Cerebellar nuclear complex (tissue), 1 donor: Measurements from ENCODE around the gene PXMP2.

Experiments
- DNase-seq, 2 experiments: peaks; one replicate each; lab custom pipeline; 2025; lab: John Stamatoyannopoulos, UW

PXMP2 gene

DNA sequence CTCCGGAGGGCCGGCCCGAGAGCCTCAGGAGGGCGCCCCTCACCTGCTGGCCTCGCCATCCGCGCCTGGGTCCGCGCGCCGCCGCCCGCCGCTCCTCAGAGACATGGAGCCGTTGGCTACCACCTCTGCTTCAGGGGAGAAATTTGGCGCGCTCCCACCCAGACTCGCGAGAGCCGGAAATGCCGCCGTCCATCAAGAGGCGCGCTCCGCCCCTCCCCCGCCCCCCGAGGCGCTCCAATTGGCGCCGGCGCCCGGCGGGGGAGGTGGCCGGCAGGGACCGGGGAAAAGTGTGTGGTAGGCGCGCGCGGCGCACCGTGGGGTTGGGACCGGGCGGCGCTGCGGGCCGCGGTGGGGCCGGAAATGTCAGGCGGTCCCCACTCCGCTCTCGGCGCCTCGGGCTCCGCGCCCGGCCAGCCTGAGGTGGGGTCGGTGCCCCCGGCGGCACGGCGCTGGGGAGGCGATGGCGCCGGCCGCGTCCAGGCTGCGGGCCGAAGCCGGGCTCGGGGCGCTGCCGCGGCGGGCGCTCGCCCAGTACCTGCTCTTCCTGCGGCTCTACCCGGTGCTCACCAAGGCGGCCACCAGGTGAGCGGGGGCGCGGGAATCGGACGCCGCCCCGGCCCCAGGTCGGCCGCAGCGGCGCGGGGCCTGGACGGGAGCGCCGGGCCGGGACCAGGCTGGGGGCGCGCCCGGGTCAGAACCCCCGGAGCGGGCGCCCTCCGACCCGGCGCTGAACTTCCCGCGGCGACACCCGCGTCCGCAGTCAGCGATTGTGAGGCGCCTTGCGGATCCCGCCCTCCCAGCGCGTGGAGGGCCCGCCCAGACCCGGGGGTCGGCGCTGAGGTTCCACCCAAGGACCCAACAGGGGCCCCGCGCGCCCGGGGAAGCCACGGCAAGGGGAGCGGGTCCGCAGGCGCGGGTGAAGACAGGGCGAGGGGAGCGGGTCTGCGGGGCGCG is at the start of gene PXMP2, which contains the start of gene POLE:
Gene PXMP2 (plus strand): TSS at position 377 of the 954 bp plus-strand sequence. CDS start 84 bp downstream, at position 461.
Gene POLE (minus strand): TSS at position 132 of the 954 bp plus-strand sequence. CDS start 27 bp downstream, at position 105.
- DNase-seq: peak in 1 of 2 experiments; percentile 44

DNA sequence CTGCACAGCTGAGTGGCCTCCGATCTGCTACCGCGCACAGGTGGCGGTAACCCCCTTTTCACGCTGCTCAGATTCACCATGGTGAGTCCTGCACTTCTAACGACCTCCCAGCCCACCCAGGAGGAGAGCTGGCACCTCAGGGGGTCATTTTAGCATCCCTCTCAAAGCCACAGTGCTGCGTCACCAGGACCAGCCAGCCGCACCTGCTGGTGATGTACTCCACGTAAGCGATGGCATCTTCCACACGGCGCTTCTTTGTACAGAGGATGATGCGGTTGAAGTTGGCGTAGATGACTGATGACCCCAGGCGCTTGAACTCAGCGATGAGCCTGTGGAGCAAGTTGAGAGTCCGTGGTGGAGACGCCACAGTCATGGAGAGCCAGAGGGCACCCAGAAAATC is 49.6 kb upstream of the PXMP2 start:
- DNase-seq: no peak

DNA sequence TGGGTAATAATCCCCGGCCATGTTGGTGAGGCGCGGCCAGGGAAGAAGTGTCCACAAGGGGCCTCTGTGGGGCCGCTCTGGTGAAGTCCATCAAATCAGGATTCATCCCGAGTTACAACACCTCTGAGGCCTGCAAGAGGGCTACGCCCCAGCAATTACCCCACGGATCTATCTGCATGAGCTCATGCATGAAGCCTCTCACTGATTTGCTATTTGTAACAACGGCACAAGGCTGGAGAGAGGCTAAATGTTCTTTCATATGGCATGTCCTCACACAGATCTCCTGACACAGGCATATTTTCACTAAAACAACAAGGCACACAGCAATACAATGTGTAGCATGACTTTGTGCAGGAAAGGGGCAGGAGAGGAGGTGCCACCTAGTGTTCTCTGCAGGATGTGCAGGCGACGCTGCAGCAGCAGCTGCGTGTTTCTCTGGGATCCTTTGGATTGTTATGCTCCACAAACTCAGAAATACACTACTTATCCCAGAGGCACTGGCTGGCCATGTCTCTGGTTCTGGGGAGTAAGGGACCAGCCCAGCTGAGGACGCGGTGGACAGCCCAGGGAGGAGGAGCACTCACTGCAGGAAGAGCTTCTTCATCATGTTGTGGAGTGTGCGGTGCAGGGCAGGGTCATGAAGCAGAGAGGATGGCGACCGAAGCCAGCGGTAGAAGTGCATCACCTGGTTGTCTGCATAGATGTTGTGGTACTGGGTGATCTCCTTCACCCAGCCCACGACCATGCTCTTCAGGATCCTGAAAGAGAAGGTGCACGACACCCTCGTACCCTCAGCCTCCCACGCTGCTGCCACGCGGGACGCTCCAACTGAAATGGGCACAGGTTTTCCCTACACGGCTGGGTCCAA is 48.6 kb upstream of the PXMP2 start:
- no peak for DNase-seq

DNA sequence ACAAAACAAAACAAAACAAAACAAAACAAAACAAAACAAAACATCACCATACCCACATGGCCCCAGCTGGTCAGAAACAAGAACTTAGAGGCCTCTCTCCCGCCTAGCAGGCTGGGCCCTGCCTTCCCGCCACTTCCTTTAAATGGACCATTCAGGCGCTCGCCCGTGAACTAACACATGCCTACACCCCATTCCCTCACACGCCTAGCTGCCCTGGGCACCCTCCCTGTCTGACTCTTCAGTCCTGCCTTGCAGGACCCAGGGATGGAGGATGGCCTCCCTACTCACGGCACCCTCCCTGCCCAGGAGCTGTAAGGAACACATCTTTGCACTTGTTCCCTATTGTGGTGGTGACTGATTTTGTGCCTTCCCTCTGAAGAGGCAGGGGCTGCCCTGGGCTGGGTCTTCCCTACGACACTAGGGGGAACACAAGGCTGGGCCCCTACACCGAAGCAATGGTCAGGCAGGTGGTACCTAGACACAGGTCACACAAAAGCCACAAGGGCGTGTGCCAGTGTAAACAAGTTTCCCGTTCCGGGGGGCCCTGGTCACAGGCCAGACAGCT is 47.3 kb upstream of the PXMP2 start:
- DNase-seq: no peak

DNA sequence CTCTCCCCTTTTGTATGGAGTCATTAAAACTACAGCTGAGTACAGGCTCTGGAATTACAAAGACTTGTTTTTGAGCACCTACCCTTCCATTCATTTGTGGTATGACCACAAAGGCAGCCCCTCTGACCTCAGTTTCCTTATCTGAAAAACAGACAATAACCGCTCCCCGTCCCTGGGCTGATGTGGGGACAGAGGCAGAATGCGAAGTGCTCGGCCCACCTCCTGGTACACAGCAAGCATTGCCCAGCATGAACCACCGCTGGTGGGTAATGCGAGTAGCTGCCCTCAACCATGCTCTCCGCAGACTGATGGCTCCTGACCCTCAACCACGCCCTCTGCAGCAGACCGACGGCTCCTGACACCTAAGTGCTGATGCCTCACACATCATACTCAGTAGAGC is 46.5 kb upstream of the PXMP2 start:
- no peak for DNase-seq

DNA sequence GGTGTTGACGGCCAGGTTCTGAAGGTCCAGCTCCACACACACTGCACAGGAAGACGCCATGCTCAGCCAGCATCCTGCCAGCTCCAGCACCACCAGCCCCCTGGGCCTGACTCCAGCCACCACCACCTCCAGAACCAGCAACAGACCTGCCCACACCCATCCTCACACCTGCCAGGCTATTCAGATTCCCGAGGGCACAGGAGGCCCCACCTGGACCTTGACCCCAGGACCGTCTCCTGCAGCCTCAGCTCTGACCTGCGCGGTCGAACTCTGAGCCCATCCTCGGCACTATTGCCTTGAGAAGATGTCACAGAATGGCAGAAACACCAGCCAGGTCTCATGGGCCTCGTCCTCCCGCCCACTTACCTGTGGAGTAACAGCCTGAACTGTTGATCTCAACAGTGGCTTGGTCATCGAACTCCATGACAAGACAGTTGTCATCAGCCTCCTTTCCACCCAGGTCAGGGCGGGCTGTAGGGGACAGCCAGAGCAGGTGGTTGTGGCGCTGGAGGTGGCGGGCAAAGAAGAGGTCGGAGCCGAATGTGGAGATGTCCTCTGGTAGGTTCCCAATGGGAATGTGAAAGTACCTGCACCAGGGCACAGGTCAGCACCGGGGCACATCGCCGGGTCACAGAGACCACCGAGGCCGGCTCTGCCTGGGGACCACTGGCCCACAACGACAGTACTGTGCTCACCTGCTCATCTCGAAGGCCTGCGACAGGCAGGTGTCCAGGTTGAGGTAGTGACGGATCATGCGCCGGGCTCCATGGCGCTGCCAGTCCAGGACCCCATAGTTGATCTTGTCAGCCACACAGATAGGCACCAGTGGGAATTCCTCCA is 45.4 kb upstream of the PXMP2 start:
- DNase-seq: no peak

DNA sequence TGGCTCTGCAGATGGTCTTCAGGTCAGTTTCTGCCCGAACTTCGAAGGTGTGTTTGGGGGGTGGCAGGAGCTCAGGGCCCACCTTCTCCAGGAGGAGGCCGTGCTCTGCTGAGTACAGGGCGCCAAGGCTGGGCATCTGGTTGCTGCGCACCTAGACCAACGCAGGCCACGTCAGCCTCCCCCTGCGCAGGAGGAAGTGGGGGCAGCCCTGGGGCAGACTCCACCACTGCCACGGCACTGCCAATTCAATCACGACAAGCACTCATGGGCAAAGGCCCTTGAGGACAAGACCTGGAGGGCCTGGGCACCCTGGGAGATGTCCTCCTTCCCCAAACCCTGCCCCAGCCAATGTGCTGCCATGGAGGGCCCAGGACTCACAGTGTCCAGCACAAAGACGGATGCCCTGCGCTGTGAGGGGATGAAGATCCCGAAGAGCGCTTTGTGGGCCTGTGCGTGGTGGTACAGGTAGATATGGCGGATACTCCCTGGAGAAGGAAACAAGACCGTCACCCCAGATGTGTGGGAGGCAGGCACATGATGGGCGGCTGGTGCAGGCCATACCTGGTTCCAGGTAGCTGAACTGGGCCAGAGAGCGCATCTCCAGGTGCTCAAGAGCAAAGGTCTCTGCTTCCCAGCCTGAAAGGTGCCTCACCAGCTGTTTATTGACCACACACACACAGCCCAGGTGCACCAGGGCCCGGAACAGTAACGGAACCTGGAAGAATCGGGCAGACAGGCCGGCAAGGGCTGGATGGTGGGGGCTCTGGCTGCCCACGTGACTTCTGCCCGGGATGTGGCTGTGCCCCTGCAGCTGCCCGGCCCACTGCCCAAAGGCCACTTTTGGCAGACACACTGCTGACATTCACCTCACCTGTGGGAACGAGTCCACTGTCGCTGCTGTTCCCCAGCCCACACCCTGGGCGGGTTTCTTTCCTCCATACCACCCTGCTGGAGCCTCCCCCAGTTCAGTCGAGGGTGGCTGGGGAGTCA is 44.2 kb upstream of the PXMP2 start:
- no peak for DNase-seq

DNA sequence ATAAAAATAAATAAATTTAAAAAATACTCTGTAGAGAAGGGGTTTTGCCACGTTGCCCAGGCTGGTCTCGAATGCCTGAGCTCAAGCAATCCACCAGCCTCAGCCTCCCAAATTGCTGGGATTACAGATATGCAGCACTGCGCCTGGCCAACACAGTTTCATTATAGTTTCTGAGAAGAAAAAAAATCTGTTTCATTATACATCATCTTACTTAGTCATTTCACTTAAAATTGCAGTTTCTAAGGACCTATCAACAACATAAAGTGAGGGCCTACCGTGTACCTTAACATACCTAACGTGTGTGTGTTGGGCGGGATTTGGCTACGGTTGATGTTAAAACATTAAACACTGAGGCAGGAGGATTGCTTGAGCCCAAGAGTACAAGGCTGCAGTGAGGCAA is 40.5 kb upstream of the PXMP2 start:
- no peak for DNase-seq

DNA sequence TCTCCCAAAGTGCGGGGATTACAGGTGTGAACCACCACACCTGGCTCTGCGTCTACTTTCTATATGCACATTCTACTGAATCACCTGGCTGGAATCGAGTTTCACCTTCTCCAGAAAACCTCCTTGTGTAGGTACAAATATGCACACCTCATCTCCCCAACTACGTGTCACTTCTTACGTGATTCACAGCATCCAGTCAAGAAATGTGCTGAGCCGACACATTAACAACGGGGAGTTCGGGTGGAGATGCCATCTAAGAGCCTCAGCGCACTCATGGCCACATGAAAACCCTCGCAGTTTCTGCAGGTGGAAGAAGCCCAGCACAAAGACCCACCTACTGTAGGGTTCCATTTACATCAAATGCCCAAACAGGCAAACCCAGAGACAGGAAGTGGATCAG is 39.5 kb upstream of the PXMP2 start:
- no peak for DNase-seq

DNA sequence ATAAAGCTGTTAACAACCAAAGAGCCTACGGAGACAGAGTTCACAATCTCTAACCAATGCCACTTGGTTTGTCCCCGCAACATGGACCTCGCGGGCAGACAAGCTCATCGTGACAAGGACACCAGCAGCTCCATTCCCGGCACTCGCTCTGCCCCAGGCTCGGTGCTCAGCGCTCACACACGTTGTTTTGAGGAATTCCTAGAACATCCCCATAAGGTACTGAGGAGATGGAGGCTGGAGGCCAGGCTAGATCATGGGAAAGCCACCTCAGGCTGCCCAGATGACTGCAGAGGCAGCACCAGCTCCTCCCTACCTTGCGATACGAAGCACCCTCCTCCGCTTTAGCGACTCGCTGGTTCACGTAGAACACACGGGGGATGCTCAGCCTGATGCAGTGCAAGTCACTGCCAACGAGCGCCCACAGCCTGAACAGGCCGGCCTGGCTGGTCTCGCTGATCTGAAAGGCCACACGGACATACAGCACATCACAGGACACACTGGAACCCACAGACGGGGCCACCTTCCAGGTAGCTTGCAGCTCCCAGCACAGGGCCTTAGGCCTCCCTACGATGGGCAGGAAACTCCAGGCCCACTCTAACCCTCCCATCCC is 38.7 kb upstream of the PXMP2 start:
- no peak for DNase-seq

DNA sequence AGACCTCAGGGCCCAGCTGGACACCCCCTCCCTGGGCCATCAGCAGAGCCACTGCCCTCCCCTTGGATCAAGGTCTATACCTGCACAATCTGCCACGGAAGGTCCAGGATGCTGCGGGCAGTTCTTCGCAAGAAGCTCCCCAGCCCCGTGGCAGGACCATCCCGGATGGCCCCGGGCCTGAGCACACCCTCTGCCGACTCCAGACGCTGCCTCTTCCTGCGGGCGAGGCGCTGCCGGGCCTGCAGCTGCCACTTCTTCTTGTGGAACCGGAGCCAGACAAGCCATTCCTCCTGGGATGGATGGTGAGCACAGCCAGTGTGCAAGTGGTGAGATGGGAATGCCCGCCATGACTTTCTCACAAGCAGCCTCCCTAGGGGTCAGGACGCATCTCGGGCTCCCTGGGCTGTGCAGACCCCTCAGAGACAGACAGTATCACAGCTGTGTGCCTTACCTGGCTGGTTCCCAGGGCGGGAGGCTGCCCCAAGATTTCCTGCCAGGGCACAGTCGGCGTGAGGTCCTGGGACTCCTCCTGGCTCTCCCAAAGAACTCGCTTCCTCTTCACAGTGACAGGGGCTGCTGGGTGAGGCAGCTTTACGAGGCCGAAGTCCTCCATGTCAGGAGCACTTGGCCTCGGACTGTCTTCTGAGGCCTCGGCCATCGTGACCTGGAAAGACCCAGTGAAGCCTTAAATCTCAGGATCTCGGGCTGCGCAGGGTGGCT is 38.0 kb upstream of the PXMP2 start:
- DNase-seq: no peak

DNA sequence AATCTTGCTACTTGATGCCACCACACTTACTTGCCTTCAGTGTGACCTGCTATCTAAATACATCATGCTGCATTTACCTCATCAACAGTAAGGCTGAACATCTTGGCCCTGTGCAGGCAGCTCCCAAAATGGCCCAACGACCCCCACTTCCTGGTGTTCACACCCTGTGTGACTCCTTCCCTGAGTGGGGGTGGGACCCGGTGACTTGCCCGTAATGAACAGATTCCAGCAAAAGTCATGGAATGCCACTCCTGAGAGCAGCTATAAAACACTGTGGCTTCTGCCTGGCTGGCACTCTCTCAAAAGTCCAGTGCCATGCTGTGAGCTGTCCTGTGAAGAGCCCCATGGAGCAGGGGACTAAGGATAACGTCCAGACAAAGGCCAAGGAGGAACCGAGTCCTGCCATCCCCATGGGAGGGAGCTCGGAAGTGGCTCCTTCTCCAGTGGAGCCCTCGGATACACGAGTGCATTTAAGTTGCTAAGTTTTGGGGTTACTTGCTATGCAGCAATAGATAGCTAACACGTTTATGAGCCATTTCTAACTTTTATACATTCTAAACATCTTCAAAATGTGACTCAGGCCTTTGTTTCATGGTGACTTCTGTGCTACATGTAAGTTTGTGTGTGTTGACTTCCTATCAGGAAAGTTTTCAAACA is 35.8 kb upstream of the PXMP2 start:
- DNase-seq: no peak

DNA sequence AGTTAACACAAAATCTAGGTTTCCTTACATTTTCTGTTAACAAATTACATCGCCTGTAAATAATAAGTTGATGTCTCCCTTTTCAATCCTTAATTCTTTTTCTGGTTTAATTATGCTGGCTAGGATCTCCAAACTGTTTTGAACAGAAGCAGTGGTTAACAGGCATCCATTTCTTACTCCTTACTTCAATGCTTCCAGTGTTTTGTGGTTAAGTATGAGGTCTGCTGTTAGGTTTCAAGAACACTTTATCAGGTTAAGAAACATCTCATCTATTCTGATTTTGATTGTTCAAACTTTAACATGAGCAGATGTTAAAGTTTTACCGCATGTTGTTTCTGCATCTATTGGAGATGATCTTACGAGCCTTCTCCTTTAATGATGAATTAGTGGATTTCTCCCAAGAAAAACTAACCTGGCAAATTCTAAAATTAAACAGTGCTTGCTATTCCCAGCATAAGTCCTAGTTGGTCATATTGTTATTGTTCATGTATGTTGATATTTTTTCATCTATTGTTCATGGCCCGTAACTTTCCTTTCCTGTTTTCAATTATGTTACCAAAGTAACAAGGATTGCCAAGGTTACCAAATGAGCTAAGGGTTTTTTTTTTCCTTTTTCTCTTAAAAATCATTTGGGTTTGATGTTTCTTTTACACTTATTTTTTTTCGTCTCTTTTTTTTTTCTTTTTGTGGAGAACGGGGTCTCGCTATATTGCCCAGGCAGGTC is 33.7 kb upstream of the PXMP2 start:
- no peak for DNase-seq

DNA sequence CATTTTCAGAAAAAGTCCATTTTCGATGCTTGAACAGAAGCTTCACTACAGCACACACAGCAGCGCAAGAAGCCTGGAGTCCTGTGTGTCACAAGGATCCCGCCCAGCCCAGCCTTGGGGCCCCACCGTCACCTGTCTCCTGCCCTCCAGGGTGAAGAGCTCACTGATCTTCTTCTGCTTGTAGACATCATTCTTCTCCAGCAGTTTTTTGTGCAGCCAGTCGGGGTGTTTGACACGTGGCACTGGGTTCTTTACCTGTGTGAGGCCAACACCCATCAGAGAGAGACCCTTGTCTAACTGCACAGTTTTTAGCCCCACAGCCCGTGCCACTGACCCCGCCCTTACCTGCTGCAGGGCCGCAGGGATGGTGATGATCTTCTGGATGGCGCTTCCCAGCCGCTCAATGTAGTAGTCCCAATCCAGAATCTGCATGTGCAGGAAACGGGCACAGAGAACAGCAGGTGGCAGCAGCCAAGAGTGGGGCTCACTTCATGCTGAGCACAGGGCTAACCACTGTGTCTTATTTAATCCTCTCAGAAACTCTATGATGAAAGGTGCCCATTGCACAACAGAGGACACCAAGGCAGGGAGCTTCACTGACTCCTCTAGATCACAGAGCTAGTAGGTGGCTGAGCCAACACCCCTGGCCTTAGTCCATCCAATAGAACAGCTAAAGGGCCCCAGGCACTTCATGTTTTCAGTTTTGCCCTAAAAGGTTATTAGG is 30.2 kb upstream of the PXMP2 start:
- DNase-seq: no peak

DNA sequence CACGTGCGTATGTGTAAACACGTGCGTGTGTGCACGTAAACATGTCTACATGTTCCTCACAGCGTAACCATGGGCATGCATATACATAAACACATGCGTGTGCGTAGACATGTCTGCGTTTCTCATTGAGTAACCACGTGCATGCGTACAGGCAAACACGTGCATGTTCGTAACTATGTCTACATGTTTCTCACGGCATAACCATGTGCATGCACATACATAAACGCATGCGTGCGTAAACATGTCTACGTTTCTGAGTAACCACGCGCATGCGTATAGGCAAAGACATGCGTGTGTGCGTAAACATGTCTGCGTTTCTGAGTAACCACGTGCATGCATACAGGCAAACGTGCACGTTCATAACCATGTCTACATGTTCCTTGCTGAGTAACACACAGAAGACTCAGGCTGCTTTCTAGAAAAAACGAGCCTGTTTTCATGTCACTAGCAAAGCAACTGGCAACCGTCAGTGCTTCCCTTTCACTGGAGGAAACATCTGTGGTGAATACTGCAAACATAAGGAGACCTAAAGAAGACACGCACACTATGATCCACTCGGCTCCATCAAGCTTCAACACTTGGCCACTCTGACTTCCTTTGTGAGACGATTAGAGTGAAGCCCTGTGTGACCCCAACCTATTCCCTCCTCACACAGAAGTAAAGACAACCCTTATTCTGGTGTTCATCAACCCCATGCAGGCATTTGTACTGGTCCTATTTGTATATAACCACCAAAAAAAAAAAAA is 29.1 kb upstream of the PXMP2 start:
- DNase-seq: no peak

DNA sequence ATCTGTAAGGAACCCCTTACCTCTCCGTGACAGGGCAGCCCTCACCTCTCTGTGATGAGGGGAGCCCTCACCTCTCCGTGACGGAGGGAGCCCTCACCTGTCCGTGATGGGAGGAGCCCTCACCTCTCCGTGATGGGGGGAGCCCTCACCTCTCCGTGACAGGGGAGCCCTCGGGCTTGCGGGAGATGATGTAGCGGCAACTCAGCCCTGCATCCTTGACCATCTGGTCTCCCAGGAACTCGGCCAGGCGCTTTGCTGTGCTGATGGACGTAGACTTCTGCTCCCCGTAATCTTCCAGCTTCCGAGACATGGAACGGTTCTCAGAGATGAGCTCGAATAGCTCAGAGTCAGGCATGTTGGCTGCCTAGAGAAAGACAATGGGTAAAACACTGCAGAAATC is 28.2 kb upstream of the PXMP2 start:
- peak in 1 of 2 experiments; percentile 22 for DNase-seq
